Measurements from ENCODE around the gene ATP13A4.
A peak's percentile ranks its signal among the peaks of the same experiment; 100 is the strongest.

Gene ATP13A4

GRCh38 chr3:193574488-193575070 is 19.9 kb upstream of the ATP13A4 start:
- TF ChIP-seq CTCF (IDR thresholded peaks at IDR 0.05; ENCODE audit: low read depth, low read length), result no peak
- no peak for DNase-seq (ENCODE audit: extremely low read depth, low read depth)

DNA sequence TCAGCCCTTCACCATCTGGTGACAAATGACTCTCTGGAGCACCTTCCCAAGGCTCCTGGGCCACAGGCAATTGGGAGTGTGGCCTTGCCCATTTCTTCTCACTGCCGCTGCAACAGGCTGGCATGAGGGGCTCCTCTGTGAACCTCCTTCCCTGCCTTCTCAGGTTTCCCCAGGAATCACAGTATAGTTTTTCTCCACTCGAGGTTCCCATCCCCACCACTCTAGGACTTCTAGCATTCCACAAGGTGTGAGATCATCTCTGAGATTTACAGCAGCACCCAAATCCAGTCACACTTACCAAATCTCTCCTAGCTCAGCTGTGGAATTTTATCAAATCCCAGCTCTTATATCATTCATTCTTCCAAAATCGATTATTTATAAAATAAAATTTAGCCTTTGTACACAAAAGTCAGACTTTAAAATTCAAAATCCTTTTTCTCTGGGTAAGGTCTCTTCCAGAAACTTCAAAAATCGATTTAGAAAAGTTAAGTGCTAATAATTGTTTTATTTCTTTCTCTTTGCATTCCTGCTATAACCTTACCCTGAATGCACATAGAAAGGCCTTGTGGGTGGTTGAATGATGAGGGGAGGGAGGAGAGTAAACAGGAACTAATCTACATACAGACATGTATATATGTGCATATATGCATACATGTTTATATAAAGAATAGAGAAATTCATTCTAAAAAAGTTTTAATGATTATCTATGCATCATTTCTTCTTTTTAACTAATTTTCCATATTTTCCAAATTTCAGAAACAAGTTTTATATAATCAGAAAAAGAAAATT is 18.9 kb upstream of the ATP13A4 start:
- TF ChIP-seq CTCF (IDR thresholded peaks at IDR 0.05; ENCODE audit: low read depth, low read length), result no peak
- DNase-seq (ENCODE audit: extremely low read depth, low read depth), result no peak

DNA sequence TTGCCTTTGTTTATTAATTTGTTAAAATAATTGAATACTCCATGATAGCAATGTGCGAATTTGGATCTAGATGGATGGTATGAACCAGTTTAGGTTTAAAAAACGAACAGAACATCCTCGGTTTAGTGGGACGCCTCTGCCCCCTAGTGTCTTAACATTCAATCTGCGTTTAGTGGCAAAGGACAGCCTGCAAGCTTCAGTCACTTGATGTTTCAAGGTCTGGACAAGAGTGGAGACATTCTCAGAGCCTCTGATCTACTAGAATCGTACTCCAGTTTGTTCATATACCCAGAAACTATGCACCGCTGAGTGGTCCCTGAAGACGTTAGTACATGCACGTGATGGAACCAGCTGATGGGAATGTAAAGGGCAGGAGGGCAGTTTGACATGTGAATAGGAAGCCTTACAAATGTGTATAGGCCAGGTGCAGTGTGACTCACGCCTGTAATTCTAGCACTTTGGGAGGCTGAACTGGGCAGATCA is 17.8 kb upstream of the ATP13A4 start:
- peak; percentile 83 for TF ChIP-seq CTCF (IDR thresholded peaks at IDR 0.05; ENCODE audit: low read depth, low read length)
- peak; percentile 8 for DNase-seq (ENCODE audit: extremely low read depth, low read depth)

GRCh38 chr3:193569119-193569518 is 14.4 kb upstream of the ATP13A4 start:
- TF ChIP-seq CTCF (IDR thresholded peaks at IDR 0.05; ENCODE audit: low read depth, low read length), result no peak

GRCh38 chr3:193564012-193564411 is 9.3 kb upstream of the ATP13A4 start:
- no peak for TF ChIP-seq CTCF (IDR thresholded peaks at IDR 0.05; ENCODE audit: low read depth, low read length)
- DNase-seq (ENCODE audit: extremely low read depth, low read depth), result no peak

More at GRCh38 chr3:193569119-193569518, 14.4 kb upstream of the ATP13A4 start:
- DNase-seq (ENCODE audit: extremely low read depth, low read depth), result no peak

- TF ChIP-seq CTCF (IDR thresholded peaks at IDR 0.05; ENCODE audit: low read depth, low read length), result no peak
- DNase-seq (ENCODE audit: extremely low read depth, low read depth), result no peak
These were observed 8.7 kb upstream of the ATP13A4 start for GRCh38 chr3:193563426-193563825.

- no peak for DNase-seq (ENCODE audit: extremely low read depth, low read depth)
- TF ChIP-seq CTCF (IDR thresholded peaks at IDR 0.05; ENCODE audit: low read depth, low read length), result no peak
These were observed 6.2 kb upstream of the ATP13A4 start for GRCh38 chr3:193560870-193561269.

Measured in AG09319 (cell line).